IMR-90 (cell line): Measurements from ENCODE around the gene BMPER. TPM values are rescaled to one million over a fixed set of nuclear protein-coding genes. Genes with fewer than 3 reads are reported as not detected.

Experiments used
- ATAC-seq: fragments of 200-7000 bp; cut with Tn5 transposase; 2 replicates; pipeline ENCODE4 v1.9.1; 2020; ENCODE audit warnings: low read depth, mild to moderate bottlenecking, moderate library complexity
- BruUV-seq: library from RNA; stranded (reverse); fragments of 400-500 nt; replicated peaks from 2 replicates; lab custom pipeline; 2021; lab: Mats Ljungman, UMichigan
- CTCF ChIA-PET: fragments of 300-600 bp; formaldehyde crosslinking; extraction: SDS; loops from one replicate; lab custom pipeline; 2021; ENCODE audit warnings: antibody characterized with exemption; lab: Yijun Ruan, JAX
- POLR2A ChIA-PET: fragments of 300-600 bp; sonication (Branson Sonifier 250); formaldehyde crosslinking; loops from one replicate; lab custom pipeline; 2022; ENCODE audit warnings: antibody characterized with exemption; ENCODE audit not compliant: unreplicated experiment; lab: Charles Lee
- DNase-seq: peaks from one replicate; pipeline ENCODE4 v3.0.0; 2013
- H2AFZ ChIP-seq: replicated peaks from 2 replicates; pipeline ENCODE3; 2013; ENCODE audit warnings: low read length, mild to moderate bottlenecking; ENCODE audit not compliant: poor library complexity
- H2AK5ac ChIP-seq: 2 replicates; pipeline ENCODE4 v1.6.1; 2013; ENCODE audit warnings: low read depth, low read length, inconsistent platforms
- H2AK9ac ChIP-seq: replicated peaks from 2 replicates; pipeline ENCODE3; 2013; ENCODE audit warnings: mild to moderate bottlenecking, low read depth, low read length, moderate library complexity; ENCODE audit not compliant: poor library complexity
- H2BK120ac ChIP-seq: 2 replicates; pipeline ENCODE4 v1.6.1; 2013; ENCODE audit warnings: low read depth, low read length, inconsistent platforms
- H2BK15ac ChIP-seq: 3 replicates; pipeline ENCODE4 v1.6.1; 2013; ENCODE audit warnings: low read depth, low read length, inconsistent platforms
- H2BK20ac ChIP-seq: 2 replicates; pipeline ENCODE4 v1.6.1; 2013; ENCODE audit warnings: low read depth, mild to moderate bottlenecking, inconsistent platforms, low read length, moderate library complexity
- H2BK5ac ChIP-seq: 2 replicates; pipeline ENCODE4 v1.6.1; 2013; ENCODE audit warnings: mild to moderate bottlenecking, low read depth, low read length, inconsistent platforms; ENCODE audit not compliant: poor library complexity, severe bottlenecking
- H3K14ac ChIP-seq: replicated peaks from 2 replicates; pipeline ENCODE4 v1.6.1; 2013; ENCODE audit warnings: low read depth, low read length, inconsistent platforms
- H3K18ac ChIP-seq: 2 replicates; pipeline ENCODE4 v1.6.1; 2013; ENCODE audit warnings: low read depth, low read length, control low read depth
- H3K23ac ChIP-seq: 2 replicates; pipeline ENCODE4 v1.6.1; 2013; ENCODE audit warnings: low read depth, low read length, inconsistent platforms
- H3K27ac ChIP-seq: 2 replicates; pipeline ENCODE4 v1.5.1; 2013; ENCODE audit warnings: mild to moderate bottlenecking, control low read depth, low read length; ENCODE audit not compliant: insufficient read depth
- H3K27me3 ChIP-seq: 2 replicates; pipeline ENCODE4 v1.6.1; 2013; ENCODE audit warnings: low read length; ENCODE audit not compliant: control insufficient read depth, insufficient read depth
- H3K36me3 ChIP-seq: 2 replicates; pipeline ENCODE4 v1.6.1; 2013; ENCODE audit warnings: low read length, mixed read lengths; ENCODE audit not compliant: control insufficient read depth, insufficient read depth
- H3K4ac ChIP-seq: 2 replicates; pipeline ENCODE4 v1.6.1; 2013; ENCODE audit warnings: low read depth, low read length, inconsistent platforms
- H3K4me1 ChIP-seq: 2 replicates; pipeline ENCODE4 v1.6.1; 2013; ENCODE audit warnings: low read length, mixed read lengths; ENCODE audit not compliant: control insufficient read depth, insufficient read depth
- H3K4me2 ChIP-seq: 2 replicates; pipeline ENCODE4 v1.6.1; 2013; ENCODE audit warnings: low read depth, mild to moderate bottlenecking, control low read depth, low read length, moderate library complexity
- H3K4me3 ChIP-seq: 2 replicates; pipeline ENCODE4 v1.5.1; 2013; ENCODE audit warnings: low read depth, mild to moderate bottlenecking, control low read depth, low read length, moderate library complexity; ENCODE audit not compliant: insufficient read depth
- H3K56ac ChIP-seq: 2 replicates; pipeline ENCODE4 v1.6.1; 2013; ENCODE audit warnings: low read length, inconsistent platforms; ENCODE audit not compliant: insufficient read depth; ENCODE audit errors: extremely low read depth
- H3K79me1 ChIP-seq, 2 experiments: 2 replicates each; pipeline ENCODE4 v1.6.1; 2013; ENCODE audit warnings: low read length in 2 of 2, inconsistent platforms in 1 of 2, low read depth in 1 of 2
- H3K9ac ChIP-seq: 2 replicates; pipeline ENCODE4 v1.6.1; 2013; ENCODE audit warnings: low read depth, low read length, control low read depth
- H3K9me1 ChIP-seq: 2 replicates; pipeline ENCODE4 v1.6.1; 2013; ENCODE audit warnings: low read length, inconsistent platforms; ENCODE audit not compliant: insufficient read depth
- H3K9me3 ChIP-seq: 2 replicates; pipeline ENCODE4 v1.6.1; 2013; ENCODE audit warnings: low read length; ENCODE audit not compliant: control insufficient read depth, insufficient read depth
- H4K20me1 ChIP-seq: 2 replicates; pipeline ENCODE4 v1.6.1; 2013; ENCODE audit warnings: low read length, inconsistent platforms; ENCODE audit not compliant: insufficient read depth
- H4K5ac ChIP-seq: 2 replicates; pipeline ENCODE4 v1.6.1; 2013; ENCODE audit warnings: mild to moderate bottlenecking, low read depth, low read length, control low read depth
- H4K8ac ChIP-seq, 2 experiments: 2 replicates each; pipeline ENCODE4 v1.6.1; 2013; ENCODE audit warnings: low read depth in 2 of 2, low read length in 2 of 2, control low read depth in 1 of 2, inconsistent platforms in 1 of 2
- H4K91ac ChIP-seq: 2 replicates; pipeline ENCODE4 v1.6.1; 2013; ENCODE audit warnings: low read depth, low read length, inconsistent platforms; ENCODE audit not compliant: insufficient read depth
- CEBPB ChIP-seq: IDR thresholded peaks from 2 replicates; pipeline ENCODE4 v1.6.1; 2012; ENCODE audit warnings: low read depth, low read length, improper control_type of control experiment
- CHD1 ChIP-seq: IDR thresholded peaks from 2 replicates; pipeline ENCODE4 v1.6.1; 2012; ENCODE audit warnings: low read depth, low read length, improper control_type of control experiment
- CTCF ChIP-seq: conservative IDR thresholded peaks from 2 replicates; pipeline ENCODE4 v1.5.1; 2012; ENCODE audit warnings: mild to moderate bottlenecking, low read depth, low read length, improper control_type of control experiment
- FOS ChIP-seq: fragments of 150-350 bp; IDR thresholded peaks from 2 replicates; pipeline ENCODE4 v1.6.1; 2016; ENCODE audit warnings: low read depth, low read length
- MAFK ChIP-seq: IDR thresholded peaks from 2 replicates; pipeline ENCODE4 v1.6.1; 2012; ENCODE audit warnings: low read depth, low read length, improper control_type of control experiment
- MAZ ChIP-seq: IDR thresholded peaks from 2 replicates; pipeline ENCODE4 v1.6.1; 2012; ENCODE audit warnings: low read depth, mild to moderate bottlenecking, low read length, improper control_type of control experiment, moderate library complexity, borderline replicate concordance
- MXI1 ChIP-seq: IDR thresholded peaks from 2 replicates; pipeline ENCODE4 v1.6.1; 2012; ENCODE audit warnings: low read depth, mild to moderate bottlenecking, low read length, moderate library complexity, borderline replicate concordance
- NFE2L2 ChIP-seq: fragments of 150-350 bp; IDR thresholded peaks from 2 replicates; pipeline ENCODE4 v1.6.1; 2016; ENCODE audit warnings: low read depth, mild to moderate bottlenecking, low read length
- RCOR1 ChIP-seq: IDR thresholded peaks from 2 replicates; pipeline ENCODE4 v1.6.1; 2012; ENCODE audit warnings: mild to moderate bottlenecking, low read length, improper control_type of control experiment; ENCODE audit not compliant: insufficient replicate concordance
- SMC3 ChIP-seq: fragments of 150-350 bp; IDR thresholded peaks from 2 replicates; pipeline ENCODE4 v1.6.1; 2016; ENCODE audit warnings: low read depth, mild to moderate bottlenecking, antibody characterized with exemption, low read length, moderate library complexity
- USF2 ChIP-seq: fragments of 150-350 bp; IDR thresholded peaks from 2 replicates; pipeline ENCODE4 v1.6.1; 2017; ENCODE audit warnings: mild to moderate bottlenecking, antibody characterized with exemption, low read length, low read depth
- WGBS, 2 experiments: methylation state at CpG; one replicate each; pipeline versions ENCODE4 v1.1.5 to v1.1.7; 2013; ENCODE audit warnings: missing lambda C conversion rate in 2 of 2; ENCODE audit not compliant: insufficient read length in 1 of 2; ENCODE audit errors: extremely low coverage in 2 of 2; 5-methylcytosine and 5-hydroxymethylcytosine counted together
- dilution Hi-C: fragments of 300-500 bp; cut with HindIII; formaldehyde crosslinking; loops from one replicate; pipeline ENCODE4 v1.14.3; 2018; ENCODE audit warnings: low sequenced_read_pairs; ENCODE audit not compliant: unreplicated experiment
- in situ Hi-C: fragments of 300-500 bp; cut with MboI; formaldehyde crosslinking; loops from 3 replicates; pipeline ENCODE4 v1.14.3; 2019; ENCODE audit warnings: low sequenced_read_pairs, inconsistent platforms, mixed read lengths
- intact Hi-C: fragments of 100-400 bp; cut with micrococcal nuclease; formaldehyde crosslinking; loops from 2 replicates; pipeline ENCODE4 v1.10.0; 2022
- polyA plus RNA-seq, 3 experiments: library from polyadenylated mRNA; depleted of rRNA; stranded (reverse); fragments of >200 nt; gene quantifications; 2 replicates each; pipeline ENCODE4 v1.2.3, GENCODE V29; 2012; ENCODE audit warnings: low replicate concordance in 1 of 3
- total RNA-seq: library from RNA; depleted of rRNA; stranded (reverse); fragments of >200 nt; gene quantifications from 2 replicates; pipeline ENCODE4 v1.2.3, GENCODE V29; 2012
- TF ChIP-seq, protein P1 (sequence below): fragments of 150-350 bp; IDR thresholded peaks from 2 replicates; pipeline ENCODE4 v1.6.1; 2016; ENCODE audit warnings: low read depth, mild to moderate bottlenecking, low read length, moderate library complexity, borderline replicate concordance

BMPER gene
- total and polyA plus RNA-seq, 2 of the 4 experiments (the other 2 are of a cell fraction): 6.2 to 7.9 TPM

- H3K9ac ChIP-seq: no peak overlapping the region
- no peaks in the 10 kb centered on the region for H3K79me1 ChIP-seq
- no peak overlapping the region for H2AFZ ChIP-seq
- H3K4me1 ChIP-seq: peaks cover 3% of the 10 kb centered on the region
- dilution Hi-C loops (no loop called here), in situ Hi-C loops (no loop called here), intact Hi-C loops (no loop called here)
- H3K4me2 ChIP-seq: no peak overlapping the region
- H4K91ac ChIP-seq: no peak overlapping the region
- H3K4me3 ChIP-seq: no peak overlapping the region
- H3K36me3 ChIP-seq: no peaks in the 10 kb centered on the region
- no peak overlapping the region for H2AK5ac ChIP-seq
- H3K14ac ChIP-seq: no peak overlapping the region
- no peak for DNase-seq
- H3K23ac ChIP-seq: no peak overlapping the region
- no peak for ATAC-seq
- BruUV-seq: no TSS peak
- no peak overlapping the region for H4K5ac ChIP-seq
- H2BK20ac ChIP-seq: no peak overlapping the region
- no peaks in the 10 kb centered on the region for H3K9me1 ChIP-seq
- no peaks in the 10 kb centered on the region for H3K27me3 ChIP-seq
- H3K27ac ChIP-seq: no peak overlapping the region
- CTCF ChIA-PET: no interaction called here
- no peak overlapping the region for H3K56ac ChIP-seq
- no peak overlapping the region for H4K8ac ChIP-seq
- no peak overlapping the region for H3K4ac ChIP-seq
- TF ChIP-seq MAFK (no peak), CTCF (no peak), RCOR1 (no peak), NFE2L2 (no peak), CEBPB (no peak), MXI1 (no peak), FOS (no peak), MAZ (no peak), SMC3 (no peak), USF2 (no peak), CHD1 (no peak)
- TF ChIP-seq, protein P1, sequence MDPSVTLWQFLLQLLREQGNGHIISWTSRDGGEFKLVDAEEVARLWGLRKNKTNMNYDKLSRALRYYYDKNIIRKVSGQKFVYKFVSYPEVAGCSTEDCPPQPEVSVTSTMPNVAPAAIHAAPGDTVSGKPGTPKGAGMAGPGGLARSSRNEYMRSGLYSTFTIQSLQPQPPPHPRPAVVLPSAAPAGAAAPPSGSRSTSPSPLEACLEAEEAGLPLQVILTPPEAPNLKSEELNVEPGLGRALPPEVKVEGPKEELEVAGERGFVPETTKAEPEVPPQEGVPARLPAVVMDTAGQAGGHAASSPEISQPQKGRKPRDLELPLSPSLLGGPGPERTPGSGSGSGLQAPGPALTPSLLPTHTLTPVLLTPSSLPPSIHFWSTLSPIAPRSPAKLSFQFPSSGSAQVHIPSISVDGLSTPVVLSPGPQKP: no peak
- 0 out of 2 replicates have a peak, but pooled peaks cover 2% of the 10 kb centered on the region for H3K9me3 ChIP-seq
- H2BK120ac ChIP-seq: no peak overlapping the region
- H2BK15ac ChIP-seq: no peak overlapping the region
- POLR2A ChIA-PET: no interaction called here
- H3K18ac ChIP-seq: no peak overlapping the region
- H2BK5ac ChIP-seq: no peak overlapping the region
- H4K20me1 ChIP-seq: no peaks in the 10 kb centered on the region
- no CpG with 5 or more reads among the region's 3 CpGs for WGBS, 2 experiments
- H2AK9ac ChIP-seq: no peak overlapping the region
Observed at GRCh38 chr7:34111031-34111430, 205.7 kb downstream of the BMPER start.
